Measurements from ENCODE around the gene WIPF3.

The WIPF3 gene

GRCh38 chr7:29780346-29780745 lies 26.0 kb upstream of the WIPF3 start:
- TF ChIP-seq CTCF (conservative IDR thresholded peaks at IDR 0.05; ENCODE audit: low read length) = no peak
- no peak overlapping the region for H3K4me3 ChIP-seq (ENCODE audit: low read length)
- no peak for DNase-seq (ENCODE audit: low read depth)

GRCh38 chr7:29783671-29784070 lies 22.6 kb upstream of the WIPF3 start:
- DNase-seq (ENCODE audit: low read depth) = no peak
- H3K4me3 ChIP-seq (ENCODE audit: low read length) = no peak overlapping the region
- no peak for TF ChIP-seq CTCF (conservative IDR thresholded peaks at IDR 0.05; ENCODE audit: low read length)

- TF ChIP-seq CTCF (conservative IDR thresholded peaks at IDR 0.05; ENCODE audit: low read length) = no peak
- H3K4me3 ChIP-seq (ENCODE audit: low read length) = no peak overlapping the region
- DNase-seq (ENCODE audit: low read depth) = no peak
Observed at GRCh38 chr7:29793507-29793906, 12.8 kb upstream of the WIPF3 start.

GRCh38 chr7:29794959-29795629 lies 11.2 kb upstream of the WIPF3 start:
- TF ChIP-seq CTCF (conservative IDR thresholded peaks at IDR 0.05; ENCODE audit: low read length) = no peak
- no peak overlapping the region for H3K4me3 ChIP-seq (ENCODE audit: low read length)
- DNase-seq (ENCODE audit: low read depth) = no peak

- DNase-seq (ENCODE audit: low read depth) = peak; percentile 15
- no peak overlapping the region for H3K4me3 ChIP-seq (ENCODE audit: low read length)
- no peak for TF ChIP-seq CTCF (conservative IDR thresholded peaks at IDR 0.05; ENCODE audit: low read length)
Observed at GRCh38 chr7:29795696-29796580, 10.4 kb upstream of the WIPF3 start.

GRCh38 chr7:29797112-29797944 lies 9.0 kb upstream of the WIPF3 start:
- DNase-seq (ENCODE audit: low read depth) = no peak
- TF ChIP-seq CTCF (conservative IDR thresholded peaks at IDR 0.05; ENCODE audit: low read length) = no peak
- no peak overlapping the region for H3K4me3 ChIP-seq (ENCODE audit: low read length)
